UCSD-AML1 (cell line): Measurements from ENCODE around the gene LPCAT3.

Source experiments
- DNase-seq: peaks from one replicate; lab custom pipeline; 2025; ENCODE audit not compliant: unreplicated experiment; lab: John Stamatoyannopoulos, UW

LPCAT3 gene

GRCh38 chr12:7001921-7002591 is 16.2 kb downstream of the LPCAT3 start:
- DNase-seq = no peak

DNA sequence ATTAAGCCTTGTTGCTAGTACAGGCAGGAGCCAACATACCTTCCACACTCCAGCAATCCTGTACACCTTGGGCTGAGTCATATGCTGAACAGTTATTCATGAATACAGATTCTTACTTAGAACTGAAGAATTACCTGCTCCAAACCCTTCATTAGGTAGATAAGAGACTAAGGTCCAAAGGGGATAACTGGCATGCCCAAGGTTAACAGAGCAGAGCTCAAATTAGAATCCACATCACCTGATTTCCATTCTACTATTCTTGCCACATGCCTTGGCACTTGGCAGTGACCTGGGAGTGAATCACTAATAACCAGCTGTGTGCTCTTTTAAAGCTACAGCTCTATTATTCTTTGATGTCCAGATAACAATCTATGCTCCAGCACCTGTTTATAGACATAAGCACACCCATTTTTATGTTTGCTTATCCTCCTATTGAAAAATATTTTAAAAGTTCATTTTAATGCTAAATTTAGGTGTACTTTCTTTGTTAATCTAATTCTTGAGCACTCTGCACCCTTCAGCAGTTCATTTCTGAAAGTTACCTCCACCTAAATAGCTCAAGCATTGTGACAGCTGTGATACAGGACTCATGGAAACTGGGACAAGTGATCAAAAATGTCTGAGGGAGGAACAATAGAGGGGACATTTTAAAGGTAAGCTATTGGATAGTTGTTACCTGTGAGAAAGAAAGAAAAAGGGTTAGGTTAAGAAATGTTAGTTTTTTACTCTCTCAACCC is 19.4 kb downstream of the LPCAT3 start:
- DNase-seq = no peak

GRCh38 chr12:6996040-6996441 is 22.2 kb downstream of the LPCAT3 start:
- DNase-seq = no peak

DNA sequence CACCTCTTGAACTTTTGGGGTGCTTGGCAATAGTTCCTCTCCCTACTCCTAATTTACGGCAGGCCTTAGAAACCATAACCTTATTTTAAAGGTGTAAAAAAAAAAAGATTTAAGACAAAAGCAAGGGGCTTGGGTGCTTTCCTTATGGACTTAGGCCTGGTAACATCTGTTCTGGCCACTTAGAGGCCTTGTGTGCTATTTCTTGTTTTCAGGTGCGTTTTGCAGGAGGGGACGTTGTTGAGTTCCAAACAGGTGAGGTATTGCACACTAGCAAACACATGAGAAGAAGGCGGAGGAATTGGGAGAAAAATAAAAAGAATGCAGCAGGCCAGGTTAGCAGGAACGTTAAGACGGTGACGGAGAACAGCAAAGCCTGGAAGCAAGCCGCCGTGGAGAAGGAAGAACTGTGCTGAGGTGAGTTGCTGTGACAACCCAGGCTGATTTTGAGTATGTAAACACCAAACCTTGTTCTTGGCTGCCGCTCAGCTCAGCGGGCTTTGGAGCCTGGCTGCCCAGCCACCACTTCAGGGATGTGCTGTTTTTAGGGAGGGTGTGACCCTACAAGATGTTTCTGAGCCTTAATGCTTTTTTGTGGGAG is 30.2 kb downstream of the LPCAT3 start:
- DNase-seq = no peak

GRCh38 chr12:6982532-6982931 is 35.7 kb downstream of the LPCAT3 start:
- no peak for DNase-seq

DNA sequence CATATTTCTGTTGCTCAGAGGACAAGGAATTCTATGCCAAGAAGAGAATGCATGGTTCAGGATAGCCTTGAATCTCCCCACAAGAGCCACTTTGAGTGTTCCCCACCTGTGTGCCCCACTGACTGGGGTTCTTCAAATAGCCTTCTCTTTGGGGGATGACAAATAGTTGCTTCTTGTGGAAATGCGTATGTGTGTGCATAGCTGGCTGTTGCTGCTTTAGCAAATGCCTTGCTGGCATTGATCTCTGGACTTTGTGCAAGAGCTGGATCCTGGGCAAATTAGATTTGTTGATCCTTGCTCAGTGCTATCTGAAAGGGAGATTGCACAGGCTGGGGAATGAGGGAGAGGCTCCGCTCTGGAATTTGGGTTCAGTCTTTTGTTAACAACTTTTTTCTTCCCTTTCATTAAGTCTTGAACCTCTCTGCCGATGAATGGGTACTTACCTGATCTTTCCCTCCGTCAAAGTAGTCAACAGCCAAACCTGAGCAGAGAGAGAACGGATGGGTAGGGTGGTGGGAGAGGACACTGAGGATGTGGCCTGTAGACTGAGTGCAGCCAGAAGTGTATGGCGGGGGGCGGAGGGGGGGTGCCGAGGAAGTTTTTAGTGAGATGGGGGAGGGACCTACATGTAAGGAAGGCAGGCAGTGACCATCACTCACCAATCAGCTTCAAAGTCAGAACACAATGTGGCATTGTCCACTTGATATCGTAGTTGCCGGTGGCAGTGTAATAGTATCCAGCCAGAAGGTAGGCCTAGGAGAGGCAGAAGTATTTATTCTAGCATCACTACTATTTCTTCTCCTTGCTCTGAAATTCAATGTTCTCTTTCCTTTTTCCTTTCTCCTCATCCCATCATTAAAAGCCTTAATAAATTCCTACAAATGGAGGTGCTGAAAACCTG is 36.9 kb downstream of the LPCAT3 start:
- DNase-seq = no peak

- DNase-seq = no peak
Observed at GRCh38 chr12:6980740-6981139, 37.5 kb downstream of the LPCAT3 start.

- no peak for DNase-seq
Observed at GRCh38 chr12:6980075-6980474, 38.2 kb downstream of the LPCAT3 start.

DNA sequence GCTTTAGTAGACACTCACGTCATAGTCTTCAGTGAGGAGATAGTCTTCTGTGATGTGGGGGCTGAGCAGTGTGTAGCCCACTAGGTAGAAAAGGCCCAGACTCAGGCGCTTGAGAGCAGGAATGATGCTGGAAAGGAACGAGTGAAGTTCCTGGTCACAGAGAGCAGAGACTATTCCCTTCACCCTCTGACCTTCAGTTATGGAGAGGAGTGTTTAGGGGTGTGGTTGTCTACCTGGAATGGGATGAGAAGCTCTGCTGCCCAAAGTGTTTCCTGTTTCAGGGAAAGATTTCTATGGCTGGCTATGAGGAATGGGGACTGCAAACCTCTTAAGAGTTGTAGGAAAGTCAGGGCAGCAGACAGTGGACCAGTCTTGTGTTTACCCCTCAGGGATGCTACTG is 38.8 kb downstream of the LPCAT3 start:
- DNase-seq = no peak

- no peak for DNase-seq
Observed at GRCh38 chr12:6979021-6979420, 39.3 kb downstream of the LPCAT3 start.

DNA sequence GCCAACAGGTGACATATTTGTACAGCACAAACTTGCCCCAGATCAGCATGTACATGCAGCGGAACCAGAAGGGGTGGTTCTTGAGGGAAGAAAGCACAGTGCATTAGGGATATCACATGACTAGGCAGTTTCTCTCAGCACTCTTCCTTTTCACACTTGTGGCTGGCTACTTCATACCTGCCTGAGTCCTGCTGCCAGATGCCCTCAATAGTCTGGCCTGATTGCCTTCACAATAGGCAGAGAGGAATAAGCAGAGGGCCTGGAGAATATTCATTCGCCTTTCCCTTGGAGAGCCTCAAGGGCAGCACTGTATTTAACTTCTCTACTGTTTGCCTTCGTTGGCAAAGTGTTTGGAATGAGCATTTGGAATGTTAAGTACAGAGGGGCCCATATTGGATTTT is 39.7 kb downstream of the LPCAT3 start:
- DNase-seq = no peak

DNA sequence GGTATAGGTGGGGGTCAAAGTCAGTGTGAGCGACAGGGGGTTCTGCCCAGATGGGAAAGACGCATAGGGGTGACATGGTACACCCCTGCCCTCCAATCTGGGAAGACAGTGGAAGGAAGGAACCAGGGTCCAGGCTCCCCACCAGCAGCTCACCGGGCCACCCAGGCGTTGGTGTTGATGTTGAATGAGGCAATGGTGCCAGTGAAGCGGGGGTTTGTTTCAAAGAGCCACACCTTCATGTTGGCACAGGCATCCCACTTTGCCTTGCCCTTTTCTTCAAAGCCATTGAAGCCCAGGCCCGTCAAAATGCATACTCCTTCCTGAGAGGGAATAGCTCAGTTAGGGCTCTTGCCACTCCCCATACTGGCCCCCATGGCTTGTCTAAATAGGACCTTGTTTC is 40.1 kb downstream of the LPCAT3 start:
- no peak for DNase-seq

DNA sequence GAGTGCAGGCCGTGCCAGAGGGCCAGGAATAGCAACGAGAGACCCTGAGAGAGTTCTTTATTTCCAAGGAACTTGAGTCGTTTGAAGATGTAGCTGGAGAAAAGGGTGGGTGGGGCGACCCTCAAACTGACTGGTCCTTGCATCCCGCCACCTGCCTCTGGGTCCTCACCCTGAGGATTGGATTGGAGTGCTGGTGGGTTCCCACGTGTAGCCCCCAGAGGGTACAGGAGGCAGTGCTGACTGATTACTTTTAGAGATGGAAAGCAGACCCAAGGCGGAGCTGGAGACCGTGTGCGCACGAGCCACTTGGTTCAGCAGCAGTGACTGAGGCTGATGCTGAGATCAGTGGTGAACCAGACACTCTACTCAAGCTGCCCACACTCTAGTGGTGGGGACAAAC is 40.6 kb downstream of the LPCAT3 start:
- DNase-seq = no peak

- DNase-seq = no peak
Observed at GRCh38 chr12:6975297-6976032, 42.8 kb downstream of the LPCAT3 start.

DNA sequence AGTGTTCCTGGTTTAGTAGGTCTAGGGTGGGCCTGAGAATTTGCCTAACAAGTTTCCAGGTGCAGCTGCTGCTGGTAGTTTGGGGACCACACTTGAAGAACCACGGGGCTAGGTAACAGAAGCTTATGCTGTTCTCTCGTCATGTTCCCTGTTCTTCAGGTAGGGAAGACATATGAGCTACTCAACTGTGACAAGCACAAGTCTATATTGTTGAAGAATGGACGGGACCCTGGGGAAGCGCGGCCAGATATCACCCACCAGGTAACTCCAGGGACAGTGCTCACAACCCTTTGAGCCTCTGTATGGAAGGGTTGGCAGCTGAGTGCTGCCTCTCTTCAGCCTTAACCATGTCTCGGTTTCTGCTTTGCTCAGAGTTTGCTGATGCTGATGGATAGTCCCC is 44.1 kb downstream of the LPCAT3 start:
- DNase-seq = no peak

DNA sequence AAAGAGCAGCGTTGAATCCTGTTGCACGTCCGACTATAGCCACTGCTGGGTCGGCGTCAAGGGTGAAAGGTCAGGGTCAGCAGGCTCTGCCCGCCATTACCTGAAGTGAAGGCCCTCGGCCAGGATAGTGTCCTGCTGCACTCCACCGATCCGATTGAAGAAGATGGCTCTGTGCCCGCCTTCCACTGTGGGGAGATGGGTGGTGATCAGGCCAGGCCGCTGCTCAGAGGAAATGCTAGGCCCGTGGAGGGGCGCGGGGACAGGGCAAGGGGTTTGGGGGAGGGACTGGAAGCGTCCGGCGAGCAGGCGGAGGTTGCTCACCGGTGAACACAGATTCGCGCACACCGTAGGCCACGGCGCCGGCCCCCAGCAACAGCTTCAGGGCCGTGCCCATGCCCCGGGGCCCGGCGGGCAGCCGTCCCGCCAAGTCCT is 48.2 kb downstream of the LPCAT3 start:
- DNase-seq = no peak

DNA sequence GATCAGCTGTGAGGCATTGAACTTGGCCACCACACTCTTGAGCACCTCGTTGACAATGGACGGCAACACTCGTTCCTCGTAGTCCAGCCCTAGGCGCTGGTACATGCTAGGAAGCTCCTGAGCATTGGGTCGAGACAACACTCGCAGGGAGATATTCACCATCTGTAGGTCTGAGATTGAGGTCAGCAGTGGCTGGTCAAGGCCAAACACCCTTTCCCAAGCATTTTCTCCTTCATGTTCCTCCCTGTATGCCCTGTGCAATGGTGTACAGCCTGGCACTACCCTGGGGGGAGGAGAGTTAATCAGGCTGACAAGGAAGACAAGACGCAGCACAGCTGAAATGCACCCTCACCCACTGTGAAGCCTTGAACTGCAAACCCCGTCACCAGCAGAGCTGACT is 49.9 kb downstream of the LPCAT3 start:
- no peak for DNase-seq

DNA sequence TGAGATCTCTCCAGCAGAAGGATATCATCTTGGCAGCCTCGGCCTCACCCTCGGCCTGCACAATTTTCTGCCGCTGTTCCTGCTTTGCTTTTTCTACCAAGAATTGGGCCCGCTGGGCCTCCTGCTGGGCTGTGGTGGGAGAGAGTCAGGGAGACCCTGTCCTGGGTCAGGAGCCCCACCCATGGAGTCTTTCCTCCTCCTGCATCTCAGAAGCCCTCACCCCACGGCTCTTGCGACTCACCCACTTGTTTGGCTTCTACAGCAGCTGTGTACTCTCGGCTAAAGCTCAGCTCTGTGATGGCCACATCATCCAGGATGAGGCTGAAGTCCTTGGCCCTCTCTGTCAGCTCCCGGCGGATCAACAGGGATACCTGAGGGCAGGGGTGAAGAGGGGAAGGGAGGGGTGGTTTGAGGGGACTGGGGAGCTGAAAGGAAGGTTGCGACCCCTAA is 50.6 kb downstream of the LPCAT3 start:
- no peak for DNase-seq

DNA sequence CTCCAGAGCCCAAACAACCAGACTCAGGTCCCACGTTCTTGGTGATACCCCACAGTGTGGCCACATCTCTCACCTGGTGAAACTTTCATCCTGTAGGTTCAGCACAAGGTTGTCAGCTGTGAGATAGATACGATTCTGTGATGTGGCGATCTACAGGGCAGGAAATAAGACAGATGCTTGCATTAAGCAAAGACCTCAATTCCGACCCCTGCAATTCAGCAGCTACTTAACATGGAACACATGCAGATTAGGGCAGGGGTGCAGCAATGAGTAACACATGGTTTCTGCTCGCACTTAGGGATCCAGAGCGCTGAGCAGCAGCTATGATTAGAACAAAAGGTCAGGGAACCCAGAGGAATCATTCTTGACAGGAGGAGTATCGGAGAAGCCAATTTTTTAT is 51.9 kb downstream of the LPCAT3 start:
- no peak for DNase-seq

DNA sequence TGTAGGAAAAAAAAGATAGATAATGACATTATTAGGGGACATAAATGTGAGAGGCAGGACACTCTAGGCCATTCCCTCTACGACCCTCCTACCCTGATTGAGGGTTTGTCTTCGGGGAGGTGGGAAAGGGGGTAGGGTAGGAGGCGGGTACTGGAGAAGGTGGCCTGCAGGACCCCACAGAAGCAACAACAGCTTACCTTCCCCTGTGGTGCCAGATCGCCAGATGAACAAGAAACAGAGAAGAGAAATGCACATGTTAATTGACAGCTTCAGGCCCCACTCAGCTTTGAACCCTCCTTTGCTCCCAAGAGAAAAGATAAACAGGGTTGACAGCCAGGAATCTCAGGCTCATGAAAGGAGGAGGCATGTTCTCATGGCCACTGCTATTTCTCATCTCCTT is 52.6 kb downstream of the LPCAT3 start:
- no peak for DNase-seq
